Subcutaneous adipose tissue (tissue), 4 donors: ENCODE measurements around the gene UBAC2. TPM values are rescaled to one million over a fixed set of nuclear protein-coding genes. Genes with fewer than 3 reads are reported as not detected.

Experiments
- CTCF ChIP-seq: fragments of 450-650 bp; IDR thresholded peaks from one replicate; pipeline ENCODE4 v1.5.1; 2016; ENCODE audit warnings: low read depth, mild to moderate bottlenecking, control low read depth, antibody characterized with exemption, moderate library complexity
- total RNA-seq, 4 donors: library from RNA; depleted of rRNA; stranded (reverse); fragments of >200 nt; gene quantifications; one replicate each; pipeline ENCODE4 v1.1.0, GENCODE V29; 2016

The UBAC2 gene
- total RNA-seq, 4 donors from 2014 or later = 47.4 to 73.3 (median 65.8) TPM

- no peak for TF ChIP-seq CTCF
Measured at GRCh38 chr13:99327761-99328160, 127.1 kb downstream of the UBAC2 start.

GRCh38 chr13:99329477-99329876, 128.8 kb downstream of the UBAC2 start:
- TF ChIP-seq CTCF = no peak

- TF ChIP-seq CTCF = no peak
Measured at GRCh38 chr13:99330942-99331341, 130.3 kb downstream of the UBAC2 start.

- no peak for TF ChIP-seq CTCF
Measured at GRCh38 chr13:99331881-99332293, 131.2 kb downstream of the UBAC2 start.

- TF ChIP-seq CTCF = no peak
Measured at GRCh38 chr13:99332456-99332855, 131.8 kb downstream of the UBAC2 start.

GRCh38 chr13:99334221-99334620, 133.6 kb downstream of the UBAC2 start:
- TF ChIP-seq CTCF = no peak

GRCh38 chr13:99335087-99335486, 134.4 kb downstream of the UBAC2 start:
- no peak for TF ChIP-seq CTCF
